ENCODE data around the gene ZDHHC8.

- TF ChIP-seq CTCF (IDR thresholded peaks at IDR 0.05): no peak
- no peak for TF ChIP-seq POLR2A (IDR thresholded peaks at IDR 0.05)
- no peak for TF ChIP-seq EP300 (IDR thresholded peaks at IDR 0.05)
These were observed 21.1 kb upstream of the ZDHHC8 start for GRCh38 chr22:20110359-20110985.
